Activated CD4-positive, alpha-beta memory T cell treated with anti-CD3 and anti-CD28 coated beads, Interleukin-2, amount 10 ng/mL, durations not matched to agents 7 days and 5 days (primary cell): Measurements from ENCODE around the gene GIMAP5. TPM values are rescaled to one million over a fixed set of nuclear protein-coding genes. Genes with fewer than 3 reads are reported as not detected.

Experiments
- CTCF ChIA-PET: fragments of 350-600 bp; sonication (Branson Sonifier 250); formaldehyde crosslinking; loops from one replicate; lab custom pipeline; 2021; ENCODE audit warnings: antibody characterized with exemption, inconsistent platforms; lab: Charles Lee
- POLR2A ChIA-PET: fragments of 350-600 bp; sonication (Branson Sonifier 250); formaldehyde crosslinking; loops from one replicate; lab custom pipeline; 2021; ENCODE audit warnings: antibody characterized with exemption; lab: Charles Lee
- DNase-seq: peaks from one replicate; pipeline ENCODE4 v3.0.0-alpha.2; 2020
- H3K27ac Mint-ChIP-seq: one replicate; pipeline ENCODE4 v1.8.0; 2021; ENCODE audit warnings: mild to moderate bottlenecking, mixed read lengths
- H3K27me3 Mint-ChIP-seq: one replicate; pipeline ENCODE4 v1.8.0; 2021; ENCODE audit warnings: mixed read lengths
- H3K36me3 Mint-ChIP-seq: one replicate; pipeline ENCODE4 v1.8.0; 2021; ENCODE audit warnings: low read depth, mixed read lengths
- H3K4me1 Mint-ChIP-seq: one replicate; pipeline ENCODE4 v1.8.0; 2021; ENCODE audit warnings: mixed read lengths
- H3K4me3 Mint-ChIP-seq: one replicate; pipeline ENCODE4 v1.8.0; 2021; ENCODE audit warnings: mild to moderate bottlenecking, mixed read lengths
- H3K9me3 Mint-ChIP-seq: one replicate; pipeline ENCODE4 v1.8.0; 2021; ENCODE audit warnings: mixed read lengths
- total RNA-seq, 2 experiments: library from RNA; stranded (reverse); gene quantifications; one replicate each; pipeline ENCODE4 v1.2.3, GENCODE V29; 2021

The GIMAP5 gene
- total RNA-seq = 10 to 100 TPM; 83.9 to 84.3 TPM

DNA sequence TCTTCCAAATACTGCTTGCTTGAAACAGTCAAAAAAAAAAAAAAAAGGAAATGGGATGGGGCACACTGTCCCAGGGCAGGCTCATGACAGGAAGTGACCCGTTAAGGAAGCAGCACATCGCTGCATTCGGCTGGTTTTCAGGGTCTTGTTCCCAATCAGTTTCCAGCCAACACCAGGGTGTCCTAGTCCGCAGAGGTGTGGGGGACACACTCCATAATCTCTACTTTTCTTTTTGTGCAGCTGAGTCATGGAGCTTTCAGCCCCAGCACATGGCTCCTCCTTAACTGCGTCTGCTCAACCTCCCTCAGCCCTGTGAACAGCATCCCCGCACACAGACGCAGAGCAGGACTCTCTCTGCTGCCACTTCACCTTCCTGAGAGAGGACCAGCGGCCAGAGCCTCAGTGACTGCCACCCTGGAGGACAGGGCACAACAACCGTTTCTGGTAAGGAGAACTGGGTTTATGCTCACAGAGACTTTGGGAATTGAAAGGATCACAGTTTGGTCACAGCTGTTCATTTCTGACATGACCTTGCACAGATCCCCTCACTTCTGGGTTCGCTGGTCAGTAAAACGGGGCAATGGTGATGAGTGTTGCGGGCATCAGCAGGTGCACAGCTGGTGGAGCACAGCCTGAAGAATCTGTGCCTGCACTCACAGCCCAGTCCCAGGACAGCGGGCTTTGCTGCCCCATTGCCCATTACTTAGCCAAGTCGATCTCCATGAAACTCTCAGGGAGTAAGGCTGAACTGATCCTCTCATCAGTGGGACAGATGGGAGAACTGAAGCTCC is at the start of gene GIMAP5:
GIMAP5 (plus strand) TSS at position 154 of the 791 bp plus-strand sequence. CDS start 3,467 bp downstream, outside the sequence.
- no peaks in the 10 kb centered on the region for H3K27me3 Mint-ChIP-seq
- peaks cover 50% of the 10 kb centered on the region for H3K36me3 Mint-ChIP-seq
- peak within 1 kb of the TSS; percentile 99 for H3K4me3 Mint-ChIP-seq
- DNase-seq = peak; percentile 65
- POLR2A ChIA-PET = interaction anchor here (0.9 to 5.8 kb wide), 34 partner anchors 9 to 368 kb away, joined by 3 to 42 read pairs (median 5); partner anchors contain the start of genes GIMAP1, GIMAP2, GIMAP4 and GIMAP6
- H3K9me3 Mint-ChIP-seq = no peaks in the 10 kb centered on the region
- H3K27ac Mint-ChIP-seq = peak within 1 kb of the TSS; percentile 94
- peaks cover 80% of the 10 kb centered on the region for H3K4me1 Mint-ChIP-seq
- CTCF ChIA-PET = interaction anchor here (0.6 to 3.3 kb wide), 6 partner anchors 18 to 288 kb away, joined by 3 to 29 read pairs (median 8); partner anchors contain the start of gene GIMAP1

DNA sequence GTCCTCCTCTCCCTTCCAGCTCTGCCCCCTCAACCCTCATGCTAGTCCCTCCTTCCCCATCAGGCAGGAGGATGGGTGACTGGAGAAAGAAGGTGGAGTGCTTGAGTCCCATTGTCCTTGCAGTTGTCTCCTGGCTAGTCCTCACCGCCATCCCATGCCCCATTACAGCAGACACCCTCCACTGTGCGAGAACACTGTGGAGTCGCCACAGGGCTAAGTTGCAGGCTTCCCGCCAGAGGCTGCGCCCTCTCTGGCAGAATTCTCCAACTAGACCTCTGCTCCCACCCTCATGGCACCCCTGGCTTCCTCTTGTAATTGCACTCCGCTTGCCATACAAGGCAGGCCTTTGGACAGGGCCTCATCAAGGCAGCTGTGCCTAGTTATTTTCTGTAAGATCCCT is 48.6 kb upstream of the GIMAP5 start:
- Mint-ChIP-seq H3K9me3 (peaks cover 42% of the 10 kb centered on the region), H3K27me3 (no peaks in the 10 kb centered on the region), H3K27ac (peak overlapping the region; percentile 8), H3K4me3 (peak overlapping the region; percentile 38), H3K4me1 (peaks cover 63% of the 10 kb centered on the region), H3K36me3 (peaks cover 78% of the 10 kb centered on the region)
- POLR2A ChIA-PET = interaction anchor here (0.6 kb wide), 1 partner anchor 136 kb away, joined by 3 read pairs; no protein-coding TSS in a partner anchor
- CTCF ChIA-PET = interaction anchor here (1.5 kb wide), 1 partner anchor 21 kb away, joined by 3 read pairs; no protein-coding TSS in a partner anchor
- DNase-seq = no peak

DNA sequence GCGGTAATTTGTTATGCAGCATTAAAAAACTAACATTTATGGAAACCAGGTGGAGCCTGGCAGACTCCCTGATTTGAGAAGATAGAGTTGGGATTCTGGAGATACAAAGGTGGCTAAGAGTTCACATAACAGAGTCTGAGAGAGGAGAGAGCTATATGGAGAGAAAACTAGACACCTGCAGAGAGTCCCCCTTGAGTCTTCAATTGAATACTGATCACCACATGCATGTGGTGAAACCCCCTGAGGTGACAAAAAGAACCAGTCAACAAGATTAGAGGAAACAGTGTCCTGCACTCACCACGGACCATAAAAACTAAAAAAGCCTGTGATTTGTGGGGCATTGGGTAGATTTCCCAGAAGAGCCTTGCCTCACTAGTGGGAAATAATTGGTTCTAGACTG is 41.6 kb upstream of the GIMAP5 start:
- Mint-ChIP-seq H3K36me3 (peaks cover 83% of the 10 kb centered on the region), H3K27ac (no peak overlapping the region), H3K27me3 (peaks cover 4% of the 10 kb centered on the region), H3K4me3 (no peak overlapping the region), H3K4me1 (peaks cover 22% of the 10 kb centered on the region), H3K9me3 (peaks cover 71% of the 10 kb centered on the region)
- POLR2A ChIA-PET = interaction anchor here (0.9 to 1.0 kb wide), 5 partner anchors 10 to 63 kb away, joined by 3 to 4 read pairs (median 3); partner anchors contain the start of genes GIMAP1, GIMAP2 and GIMAP6
- DNase-seq = no peak
- CTCF ChIA-PET = interaction anchor here (0.9 to 1.2 kb wide), 2 partner anchors 21 to 27 kb away, joined by 3 to 4 read pairs; partner anchors contain the start of gene GIMAP1

DNA sequence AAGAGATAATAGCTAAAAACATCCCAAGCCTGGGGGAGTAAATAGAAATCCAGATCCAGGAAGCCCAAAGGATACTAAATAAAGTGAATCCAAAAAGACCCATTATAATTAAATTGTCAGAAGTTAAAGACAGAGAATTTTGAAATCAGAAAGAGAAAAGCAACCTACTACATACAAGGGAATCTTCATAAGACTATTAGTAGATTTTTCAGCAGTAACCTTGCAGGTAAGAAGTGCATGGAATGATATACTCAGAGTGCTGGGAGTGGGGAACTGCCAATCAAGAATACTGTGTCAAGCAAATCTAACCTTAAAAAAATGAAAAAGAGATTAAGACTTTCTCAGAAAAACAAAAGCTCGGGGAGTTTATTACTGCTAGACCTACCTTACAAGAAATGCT is 34.0 kb upstream of the GIMAP5 start:
- DNase-seq = no peak
- POLR2A ChIA-PET = interaction anchor here (0.7 to 3.6 kb wide), 5 partner anchors 12 to 252 kb away, joined by 3 to 19 read pairs (median 4); partner anchors contain the start of genes GIMAP1, GIMAP6 and GIMAP8
- no peak overlapping the region for H3K27ac Mint-ChIP-seq
- H3K27me3 Mint-ChIP-seq = peaks cover 4% of the 10 kb centered on the region
- H3K36me3 Mint-ChIP-seq = peaks cover 74% of the 10 kb centered on the region
- no peak overlapping the region for H3K4me3 Mint-ChIP-seq
- CTCF ChIA-PET = interaction anchor here (1.1 to 1.7 kb wide), 2 partner anchors 12 to 22 kb away, joined by 4 to 8 read pairs; partner anchors contain the start of gene GIMAP1
- H3K4me1 Mint-ChIP-seq = peaks cover 15% of the 10 kb centered on the region
- H3K9me3 Mint-ChIP-seq = peaks cover 69% of the 10 kb centered on the region

DNA sequence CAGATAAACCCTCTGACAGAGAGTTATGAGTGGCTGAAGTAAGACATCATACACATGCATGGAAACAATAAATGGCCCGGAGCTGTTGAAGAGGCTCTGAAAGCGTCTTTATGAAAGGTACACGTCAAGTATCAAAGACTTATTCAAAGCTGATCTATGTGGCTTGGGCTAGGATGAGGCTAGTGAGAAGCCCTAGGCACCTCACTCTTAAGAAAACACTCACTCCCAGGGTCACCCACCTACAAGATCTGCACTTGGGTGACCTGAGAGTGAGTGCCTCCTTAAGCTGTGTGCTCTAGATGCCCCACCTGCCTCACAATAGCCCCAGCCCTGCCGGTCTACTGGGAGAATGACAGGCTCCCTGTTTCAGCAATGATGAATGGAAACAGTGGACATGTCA is 21.9 kb upstream of the GIMAP5 start:
- Mint-ChIP-seq H3K36me3 (peaks cover 55% of the 10 kb centered on the region), H3K27me3 (no peaks in the 10 kb centered on the region), H3K27ac (peak overlapping the region; percentile 79), H3K4me3 (peak overlapping the region; percentile 97), H3K9me3 (peaks cover 16% of the 10 kb centered on the region), H3K4me1 (peaks cover 55% of the 10 kb centered on the region)
- DNase-seq = no peak
- CTCF ChIA-PET = interaction anchor here (0.9 to 5.4 kb wide), 12 partner anchors 12 to 266 kb away, joined by 3 to 44 read pairs (median 8); partner anchors contain the start of genes GIMAP4 and GIMAP8
- POLR2A ChIA-PET = interaction anchor here (0.7 to 4.3 kb wide), 17 partner anchors 13 to 266 kb away, joined by 3 to 60 read pairs (median 25); partner anchors contain the start of genes GIMAP2, GIMAP4, GIMAP5 and GIMAP6

DNA sequence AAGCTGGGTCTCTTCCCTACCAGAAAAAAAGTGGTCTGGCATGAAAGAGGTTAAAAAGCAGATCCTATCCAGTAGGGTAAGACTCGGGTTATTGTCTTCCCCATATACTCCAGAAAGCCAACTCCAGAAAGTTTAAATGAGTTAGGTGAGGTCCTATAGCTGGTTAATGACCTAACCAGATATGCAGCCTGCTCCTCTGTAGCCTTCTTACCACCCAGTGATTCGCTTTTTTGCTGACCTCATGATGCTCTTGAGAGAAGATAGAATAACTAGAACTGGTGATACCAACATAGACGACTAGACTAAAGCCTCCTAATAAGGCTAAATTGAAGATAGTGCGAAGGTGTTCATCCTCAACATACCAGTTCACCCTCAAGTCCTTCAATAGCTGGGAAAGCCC is 21.5 kb upstream of the GIMAP5 start:
- DNase-seq = no peak
- peak overlapping the region; percentile 79 for H3K27ac Mint-ChIP-seq
- H3K4me3 Mint-ChIP-seq = peak overlapping the region; percentile 97
- H3K27me3 Mint-ChIP-seq = no peaks in the 10 kb centered on the region
- H3K4me1 Mint-ChIP-seq = peaks cover 56% of the 10 kb centered on the region
- H3K9me3 Mint-ChIP-seq = peaks cover 16% of the 10 kb centered on the region
- peaks cover 59% of the 10 kb centered on the region for H3K36me3 Mint-ChIP-seq
- ChIA-PET POLR2A (interaction anchor here (0.8 to 4.3 kb wide), 28 partner anchors 12 to 267 kb away, joined by 3 to 60 read pairs (median 8); partner anchors contain the start of genes GIMAP2, GIMAP4, GIMAP5 and GIMAP6), CTCF (interaction anchor here (0.8 to 5.4 kb wide), 18 partner anchors 12 to 309 kb away, joined by 3 to 44 read pairs (median 6); partner anchors contain the start of genes GIMAP2, GIMAP4 and GIMAP8)

DNA sequence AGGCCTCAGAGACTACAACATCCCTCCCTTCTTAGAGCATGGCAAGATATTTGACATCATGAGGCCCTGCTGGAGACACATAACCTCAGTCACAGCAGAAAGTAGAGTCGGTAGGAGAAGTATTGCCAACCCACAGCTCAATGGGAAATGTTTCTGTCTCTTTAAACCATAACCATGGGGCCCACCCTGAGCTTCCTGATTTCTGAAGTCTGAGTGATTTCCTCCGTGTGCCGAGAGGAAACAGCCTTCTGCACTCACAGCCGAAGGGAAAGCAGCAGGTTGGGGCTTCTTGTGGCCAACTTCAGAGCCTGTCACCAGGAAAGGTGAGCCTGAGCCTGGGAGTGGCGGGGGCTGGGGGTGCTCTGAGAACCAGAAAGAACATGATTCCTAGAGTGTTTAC is 20.9 kb upstream of the GIMAP5 start, which contains the start of gene GIMAP1:
GIMAP1 (plus strand) TSS at position 246 of the 400 bp plus-strand sequence. CDS start 2,435 bp downstream, outside the sequence.
- CTCF ChIA-PET = interaction anchor here (0.8 to 5.4 kb wide), 19 partner anchors 13 to 309 kb away, joined by 3 to 44 read pairs (median 6); partner anchors contain the start of genes GIMAP2, GIMAP4 and GIMAP8
- DNase-seq = peak; percentile 69
- Mint-ChIP-seq H3K27ac (peak within 1 kb of the TSS; percentile 79), H3K36me3 (peaks cover 66% of the 10 kb centered on the region), H3K4me3 (peak within 1 kb of the TSS; percentile 97), H3K27me3 (no peaks in the 10 kb centered on the region), H3K4me1 (peaks cover 62% of the 10 kb centered on the region), H3K9me3 (peaks cover 16% of the 10 kb centered on the region)
- POLR2A ChIA-PET = interaction anchor here (0.8 to 4.3 kb wide), 28 partner anchors 11 to 267 kb away, joined by 3 to 60 read pairs (median 8); partner anchors contain the start of genes GIMAP2, GIMAP4, GIMAP5 and GIMAP6

DNA sequence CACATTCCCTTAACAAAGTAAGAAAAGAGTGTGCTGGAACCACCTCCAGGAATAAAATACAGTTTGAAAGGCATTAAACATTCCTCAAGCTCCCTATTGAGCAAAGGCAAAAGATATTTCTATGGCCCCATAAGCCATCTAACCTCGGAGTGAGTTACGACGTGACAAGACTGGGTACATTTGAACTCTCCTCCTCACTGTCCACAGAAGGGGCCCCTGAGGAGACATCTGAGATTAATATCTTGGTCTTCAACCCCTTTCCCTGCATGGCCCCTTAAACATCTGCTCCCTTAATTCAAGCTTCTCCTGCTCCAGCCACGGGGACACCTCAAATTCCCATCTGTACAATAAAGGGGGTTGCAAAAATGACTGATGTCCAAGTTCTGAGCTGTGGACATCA is 20.3 kb upstream of the GIMAP5 start:
- H3K27me3 Mint-ChIP-seq = no peaks in the 10 kb centered on the region
- POLR2A ChIA-PET = interaction anchor here (1.0 to 4.3 kb wide), 22 partner anchors 11 to 268 kb away, joined by 3 to 60 read pairs (median 17); partner anchors contain the start of genes GIMAP2, GIMAP4, GIMAP5 and GIMAP6
- CTCF ChIA-PET = interaction anchor here (0.8 to 5.4 kb wide), 12 partner anchors 15 to 310 kb away, joined by 3 to 44 read pairs (median 7); partner anchors contain the start of genes GIMAP2, GIMAP4 and GIMAP8
- H3K27ac Mint-ChIP-seq = peak overlapping the region; percentile 79
- H3K9me3 Mint-ChIP-seq = peaks cover 16% of the 10 kb centered on the region
- DNase-seq = no peak
- peaks cover 65% of the 10 kb centered on the region for H3K4me1 Mint-ChIP-seq
- H3K4me3 Mint-ChIP-seq = peak overlapping the region; percentile 97
- H3K36me3 Mint-ChIP-seq = peaks cover 71% of the 10 kb centered on the region

DNA sequence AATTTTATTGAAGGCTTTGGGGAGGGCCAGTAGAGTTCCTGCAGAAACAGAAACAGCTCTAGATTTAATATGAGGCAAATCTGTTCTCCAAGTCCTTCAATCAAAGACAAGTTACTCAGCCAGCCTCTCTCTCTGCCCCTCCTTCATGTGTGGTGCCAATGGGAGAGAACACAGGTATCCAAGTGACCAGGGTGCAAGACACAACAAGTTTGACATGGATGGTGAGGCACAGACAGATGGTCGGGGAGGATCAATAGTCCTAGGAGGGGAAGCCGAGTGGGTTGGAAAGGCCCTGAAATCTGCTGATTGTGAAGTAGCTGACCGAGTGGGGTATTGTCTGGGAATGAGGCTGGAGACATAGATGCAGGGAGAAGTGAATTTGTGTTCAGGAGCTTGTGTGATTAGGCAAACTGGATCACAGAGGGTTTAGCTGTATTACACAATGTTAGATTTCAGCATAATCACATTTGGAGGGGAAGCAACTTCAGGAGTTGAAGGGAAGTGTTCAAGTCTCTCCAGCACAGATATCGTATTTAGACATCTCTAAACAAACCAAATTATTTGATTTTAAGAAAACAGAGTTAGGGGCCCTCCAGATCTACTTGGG is 19.3 kb upstream of the GIMAP5 start:
- DNase-seq = no peak
- Mint-ChIP-seq H3K27ac (peak overlapping the region; percentile 47), H3K27me3 (no peaks in the 10 kb centered on the region), H3K36me3 (peaks cover 73% of the 10 kb centered on the region), H3K4me1 (peaks cover 68% of the 10 kb centered on the region), H3K4me3 (peak overlapping the region; percentile 97), H3K9me3 (peaks cover 8% of the 10 kb centered on the region)
- CTCF ChIA-PET = interaction anchor here (2.4 to 5.4 kb wide), 6 partner anchors 14 to 269 kb away, joined by 7 to 44 read pairs (median 16); partner anchors contain the start of genes GIMAP4 and GIMAP8
- POLR2A ChIA-PET = interaction anchor here (1.3 to 4.3 kb wide), 12 partner anchors 10 to 269 kb away, joined by 7 to 60 read pairs (median 29); partner anchors contain the start of genes GIMAP2, GIMAP4, GIMAP5 and GIMAP6

DNA sequence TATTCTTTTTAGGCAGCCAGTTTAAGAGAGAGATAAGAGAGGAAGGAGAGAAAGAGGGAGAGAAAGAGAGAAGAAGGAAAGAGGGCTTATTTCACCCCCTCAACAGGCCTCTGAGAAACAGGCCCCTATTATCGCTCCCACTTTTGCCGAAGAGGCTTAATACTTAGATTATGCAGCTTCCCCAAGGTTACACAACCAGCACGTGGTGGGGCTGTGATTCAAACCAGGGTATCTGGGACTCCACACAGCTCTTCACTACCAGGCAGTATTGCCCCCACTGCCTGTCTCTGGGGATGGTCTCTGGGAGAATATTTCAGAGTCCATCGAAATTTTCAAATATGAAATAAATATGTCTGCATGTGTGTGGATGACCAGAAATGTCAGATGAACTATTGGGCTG is 17.8 kb upstream of the GIMAP5 start:
- Mint-ChIP-seq H3K4me3 (no peak overlapping the region), H3K27me3 (no peaks in the 10 kb centered on the region), H3K27ac (no peak overlapping the region), H3K36me3 (peaks cover 80% of the 10 kb centered on the region), H3K4me1 (peaks cover 66% of the 10 kb centered on the region), H3K9me3 (peaks cover 2% of the 10 kb centered on the region)
- POLR2A ChIA-PET = no interaction called here
- no peak for DNase-seq
- CTCF ChIA-PET = interaction anchor here (5.4 kb wide), 1 partner anchor 13 kb away, joined by 44 read pairs; no protein-coding TSS in a partner anchor

DNA sequence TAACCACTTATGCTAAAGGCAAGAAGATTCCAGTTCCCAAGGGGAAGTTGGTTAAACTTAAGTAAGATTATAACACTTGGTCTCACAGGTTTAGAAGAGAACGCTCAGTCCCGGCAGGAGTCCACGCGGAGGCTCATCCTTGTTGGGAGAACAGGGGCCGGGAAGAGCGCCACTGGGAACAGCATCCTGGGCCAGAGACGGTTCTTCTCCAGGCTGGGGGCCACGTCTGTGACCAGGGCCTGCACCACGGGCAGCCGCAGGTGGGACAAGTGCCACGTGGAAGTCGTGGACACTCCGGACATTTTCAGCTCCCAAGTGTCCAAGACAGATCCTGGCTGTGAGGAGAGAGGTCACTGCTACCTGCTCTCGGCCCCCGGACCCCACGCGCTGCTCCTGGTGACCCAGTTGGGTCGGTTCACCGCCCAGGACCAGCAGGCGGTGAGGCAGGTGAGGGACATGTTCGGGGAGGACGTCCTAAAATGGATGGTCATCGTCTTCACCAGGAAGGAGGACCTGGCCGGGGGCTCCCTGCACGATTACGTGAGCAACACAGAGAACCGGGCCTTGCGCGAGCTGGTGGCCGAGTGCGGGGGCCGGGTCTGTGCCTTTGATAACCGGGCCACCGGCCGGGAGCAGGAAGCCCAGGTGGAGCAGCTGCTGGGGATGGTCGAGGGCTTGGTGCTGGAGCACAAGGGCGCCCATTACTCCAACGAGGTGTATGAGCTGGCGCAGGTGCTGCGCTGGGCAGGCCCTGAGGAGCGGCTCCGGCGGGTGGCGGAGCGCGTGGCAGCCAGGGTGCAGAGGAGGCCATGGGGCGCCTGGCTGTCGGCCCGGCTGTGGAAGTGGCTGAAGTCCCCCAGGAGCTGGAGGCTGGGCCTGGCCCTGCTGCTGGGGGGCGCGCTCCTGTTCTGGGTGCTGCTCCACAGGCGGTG is 17.0 kb upstream of the GIMAP5 start:
- ChIA-PET POLR2A (interaction anchor here (1.0 to 1.2 kb wide), 4 partner anchors 10 to 18 kb away, joined by 3 to 5 read pairs (median 4); no protein-coding TSS in a partner anchor), CTCF (no interaction called here)
- Mint-ChIP-seq H3K9me3 (peaks cover 3% of the 10 kb centered on the region), H3K36me3 (peaks cover 84% of the 10 kb centered on the region), H3K27ac (no peak overlapping the region), H3K4me3 (no peak overlapping the region), H3K4me1 (peaks cover 60% of the 10 kb centered on the region), H3K27me3 (no peaks in the 10 kb centered on the region)
- no peak for DNase-seq
